SK-N-MC (cell line): ENCODE results near the gene PRPF8.

Experiments used
- EZH2 ChIP-seq: fragments of 200-600 bp; sonication (generic); IDR thresholded peaks from one replicate; pipeline ENCODE4 v1.6.1; 2017; ENCODE audit warnings: antibody characterized with exemption
- FOXP2 ChIP-seq: optimal IDR thresholded peaks from 2 replicates; pipeline ENCODE3; 2011; ENCODE audit warnings: mild to moderate bottlenecking, moderate library complexity; ENCODE audit not compliant: insufficient read depth; ENCODE audit errors: extremely low read length, control extremely low read depth
- POLR2AphosphoS5 ChIP-seq: IDR thresholded peaks from 2 replicates; pipeline ENCODE4 v1.6.1; 2012; ENCODE audit warnings: mild to moderate bottlenecking, low read depth, low read length, borderline replicate concordance

- no peak for TF ChIP-seq EZH2
- TF ChIP-seq POLR2AphosphoS5: no peak
- no peak for TF ChIP-seq FOXP2
Observed at GRCh38 chr17:1653735-1654134, 30.9 kb downstream of the PRPF8 start.
